WTC11 (cell line): ENCODE data around the gene ELP5. TPM values are rescaled to one million over a fixed set of nuclear protein-coding genes. Genes with fewer than 3 reads are reported as not detected.

Experiments used
- ATAC-seq: fragments of 200-7000 bp; cut with Tn5 transposase; 2 replicates; pipeline ENCODE4 v1.10.0; 2021; ENCODE audit warnings: mild to moderate bottlenecking, moderate library complexity
- CTCF ChIA-PET: fragments of 300-600 bp; sonication (Branson Sonifier 250); formaldehyde crosslinking; loops from one replicate; lab custom pipeline; 2021; ENCODE audit warnings: antibody characterized with exemption; lab: Charles Lee
- POLR2A ChIA-PET: fragments of 350-600 bp; sonication (Branson Sonifier 250); formaldehyde crosslinking; loops from one replicate; lab custom pipeline; 2021; ENCODE audit warnings: antibody characterized with exemption; lab: Charles Lee
- DNase-seq: peaks from one replicate; pipeline ENCODE4 v3.0.0; 2021; ENCODE audit warnings: low spot score
- H3K27ac Mint-ChIP-seq: 2 replicates; pipeline ENCODE4 v1.8.0; 2021; ENCODE audit warnings: mixed read lengths
- H3K27me3 Mint-ChIP-seq: 2 replicates; pipeline ENCODE4 v1.8.0; 2021; ENCODE audit warnings: low read depth, mild to moderate bottlenecking, moderate library complexity, mixed read lengths
- H3K36me3 Mint-ChIP-seq: 2 replicates; pipeline ENCODE4 v1.8.0; 2021; ENCODE audit warnings: mixed read lengths
- H3K4me1 Mint-ChIP-seq: 2 replicates; pipeline ENCODE4 v1.8.0; 2022; ENCODE audit warnings: mixed read lengths
- H3K4me3 Mint-ChIP-seq: 2 replicates; pipeline ENCODE4 v1.8.0; 2021; ENCODE audit warnings: mild to moderate bottlenecking, moderate library complexity, mixed read lengths
- H3K9me3 Mint-ChIP-seq: 2 replicates; pipeline ENCODE4 v1.8.0; 2021; ENCODE audit warnings: mixed read lengths
- CBFB ChIP-seq: sonication (generic); formaldehyde crosslinking; IDR thresholded peaks from 2 replicates; pipeline ENCODE4 v1.8.1; 2022; ENCODE audit warnings: mild to moderate bottlenecking, low read depth, missing genetic modification reagents
- CREM ChIP-seq: sonication (generic); formaldehyde crosslinking; IDR thresholded peaks from 2 replicates; pipeline ENCODE4 v1.8.1; 2022; ENCODE audit warnings: mild to moderate bottlenecking, missing genetic modification reagents, moderate library complexity
- GRHL2 ChIP-seq: fragments of 250-450 bp; sonication (Bioruptor Pico); IDR thresholded peaks from 2 replicates; pipeline ENCODE4 v1.8.0; 2022; ENCODE audit warnings: mild to moderate bottlenecking, moderate library complexity; ENCODE audit not compliant: insufficient replicate concordance, severe bottlenecking
- GTF2I ChIP-seq: fragments of 250-450 bp; sonication (Bioruptor Pico); conservative IDR thresholded peaks from 2 replicates; pipeline ENCODE4 v1.4.0; 2021; ENCODE audit warnings: mild to moderate bottlenecking
- HMGA2 ChIP-seq: fragments of 250-450 bp; sonication (Bioruptor Pico); IDR thresholded peaks from 2 replicates; pipeline ENCODE4 v1.4.0; 2021; ENCODE audit warnings: mild to moderate bottlenecking, moderate library complexity
- IRF2 ChIP-seq: sonication (generic); formaldehyde crosslinking; IDR thresholded peaks from 2 replicates; pipeline ENCODE4 v1.8.0; 2022; ENCODE audit warnings: low read depth, missing genetic modification reagents, borderline replicate concordance
- KAT7 ChIP-seq: sonication (generic); formaldehyde crosslinking; IDR thresholded peaks from 2 replicates; pipeline ENCODE4 v1.8.1; 2023; ENCODE audit warnings: missing genetic modification reagents, mild to moderate bottlenecking, borderline replicate concordance
- NFATC4 ChIP-seq: fragments of 250-450 bp; sonication (Bioruptor Pico); IDR thresholded peaks from 2 replicates; pipeline ENCODE4 v1.9.0; 2021; ENCODE audit warnings: mild to moderate bottlenecking
- NR2C2 ChIP-seq: sonication (generic); formaldehyde crosslinking; IDR thresholded peaks from 2 replicates; pipeline ENCODE4 v1.8.0; 2022; ENCODE audit warnings: mild to moderate bottlenecking, missing genetic modification reagents
- PRRX2 ChIP-seq: fragments of 250-450 bp; sonication (Bioruptor Pico); IDR thresholded peaks from 2 replicates; pipeline ENCODE4 v1.8.0; 2021; ENCODE audit warnings: mild to moderate bottlenecking
- SMAD3 ChIP-seq: sonication (generic); formaldehyde crosslinking; IDR thresholded peaks from 2 replicates; pipeline ENCODE4 v1.8.0; 2022; ENCODE audit warnings: missing genetic modification reagents, mild to moderate bottlenecking, borderline replicate concordance
- SP1 ChIP-seq: sonication (generic); formaldehyde crosslinking; conservative IDR thresholded peaks from 2 replicates; pipeline ENCODE4 v1.8.1; 2022; ENCODE audit warnings: missing genetic modification reagents
- total RNA-seq: library from RNA; stranded (reverse); gene quantifications from 3 replicates; pipeline ENCODE4 v1.2.3, GENCODE V29; 2021
- TF ChIP-seq, protein P1 (sequence below): fragments of 250-450 bp; sonication (Bioruptor Pico); IDR thresholded peaks from 2 replicates; pipeline ENCODE4 v1.8.0; 2021; ENCODE audit warnings: mild to moderate bottlenecking
- TF ChIP-seq, protein P2 (sequence below): sonication (generic); formaldehyde crosslinking; IDR thresholded peaks from 2 replicates; pipeline ENCODE4 v1.8.0; 2022; ENCODE audit warnings: mild to moderate bottlenecking, missing genetic modification reagents
- TF ChIP-seq, protein P3 (sequence below): sonication (generic); formaldehyde crosslinking; conservative IDR thresholded peaks from 2 replicates; pipeline ENCODE4 v1.8.1; 2023; ENCODE audit warnings: mild to moderate bottlenecking, low read depth, missing genetic modification reagents, moderate library complexity
- TF ChIP-seq, protein P4 (sequence below): sonication (generic); formaldehyde crosslinking; IDR thresholded peaks from 2 replicates; pipeline ENCODE4 v1.8.0; 2022; ENCODE audit warnings: mild to moderate bottlenecking, missing genetic modification reagents
- TF ChIP-seq, protein P5 (sequence below): sonication (generic); formaldehyde crosslinking; IDR thresholded peaks from 2 replicates; pipeline ENCODE4 v1.8.1; 2023; ENCODE audit warnings: mild to moderate bottlenecking, missing genetic modification reagents
- TF ChIP-seq, protein P6 (sequence below): fragments of 250-450 bp; sonication (Bioruptor Pico); IDR thresholded peaks from 2 replicates; pipeline ENCODE4 v1.9.0; 2021; ENCODE audit warnings: moderate library complexity, mild to moderate bottlenecking, inconsistent platforms, borderline replicate concordance
- TF ChIP-seq, protein P7 (sequence below): sonication (generic); formaldehyde crosslinking; IDR thresholded peaks from 2 replicates; pipeline ENCODE4 v1.8.0; 2023; ENCODE audit warnings: missing genetic modification reagents

ELP5 gene
- total RNA-seq, 1 experiment from 2014 or later: 101 TPM

DNA sequence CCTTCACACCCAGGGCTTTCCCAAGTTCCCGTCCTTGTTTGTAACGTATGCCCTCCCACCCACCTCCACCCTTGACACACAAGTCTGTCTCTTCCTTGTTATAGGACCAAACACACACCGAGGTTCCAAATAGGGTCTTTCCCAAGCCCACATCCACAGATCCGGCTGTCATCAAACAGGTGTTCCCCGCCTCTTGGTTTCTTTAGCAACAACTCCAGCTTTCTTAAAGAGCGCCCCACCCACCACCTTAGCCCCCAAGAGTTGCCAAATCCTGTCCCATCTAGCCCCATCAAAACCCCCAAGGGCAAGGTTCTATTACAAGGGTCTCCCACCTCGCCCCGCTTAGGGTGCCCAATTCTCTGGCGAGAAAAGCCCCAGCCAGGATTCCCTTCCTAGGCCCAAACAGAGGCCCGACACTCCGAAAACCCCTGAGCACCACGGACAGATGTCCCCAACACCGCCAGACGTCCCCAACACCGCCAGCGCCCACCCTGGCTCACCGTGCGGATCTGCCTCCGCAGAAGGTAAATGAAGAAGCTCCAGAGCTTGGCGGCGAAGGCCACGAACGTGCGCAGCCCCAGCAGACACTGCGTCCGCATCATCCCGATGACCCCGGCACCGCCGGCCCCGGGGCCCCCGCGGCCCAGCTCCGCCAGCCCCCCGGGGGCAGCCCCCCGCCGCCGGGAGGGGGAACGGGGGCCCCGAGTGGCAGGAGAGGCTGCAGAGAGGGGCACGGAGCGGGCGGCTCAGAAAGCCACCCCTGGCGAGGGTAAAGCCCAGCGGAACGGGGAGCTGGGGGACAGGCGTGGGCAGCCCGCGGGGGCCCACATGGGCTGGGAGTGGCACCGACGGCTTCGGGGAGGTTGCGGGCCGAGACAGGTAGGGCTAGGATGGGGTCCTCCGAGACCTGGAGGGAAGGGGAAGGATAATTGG, 1.1 kb upstream of the ELP5 start:
- ATAC-seq (no peak), DNase-seq (no peak)
- Mint-ChIP-seq H3K9me3 (no peaks in the 10 kb centered on the region), H3K4me3 (peak overlapping the region; percentile 92), H3K4me1 (peaks cover 34% of the 10 kb centered on the region), H3K27me3 (no peaks in the 10 kb centered on the region), H3K36me3 (peaks cover 33% of the 10 kb centered on the region)
- ChIA-PET CTCF (interaction anchor here (0.6 to 1.5 kb wide), 4 partner anchors 15 to 310 kb away, joined by 3 to 6 read pairs (median 4); no protein-coding TSS in a partner anchor), POLR2A (interaction anchor here (0.6 to 1.4 kb wide), 4 partner anchors 9 to 31 kb away, joined by 3 to 8 read pairs (median 5); partner anchors contain the start of genes ACADVL, CLDN7, GABARAP and PHF23)
- TF ChIP-seq, protein P1, sequence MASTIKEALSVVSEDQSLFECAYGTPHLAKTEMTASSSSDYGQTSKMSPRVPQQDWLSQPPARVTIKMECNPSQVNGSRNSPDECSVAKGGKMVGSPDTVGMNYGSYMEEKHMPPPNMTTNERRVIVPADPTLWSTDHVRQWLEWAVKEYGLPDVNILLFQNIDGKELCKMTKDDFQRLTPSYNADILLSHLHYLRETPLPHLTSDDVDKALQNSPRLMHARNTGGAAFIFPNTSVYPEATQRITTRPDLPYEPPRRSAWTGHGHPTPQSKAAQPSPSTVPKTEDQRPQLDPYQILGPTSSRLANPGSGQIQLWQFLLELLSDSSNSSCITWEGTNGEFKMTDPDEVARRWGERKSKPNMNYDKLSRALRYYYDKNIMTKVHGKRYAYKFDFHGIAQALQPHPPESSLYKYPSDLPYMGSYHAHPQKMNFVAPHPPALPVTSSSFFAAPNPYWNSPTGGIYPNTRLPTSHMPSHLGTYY: no peak
- TF ChIP-seq SMAD3 (CRISPR knock-in tag) (no peak), HMGA2 (CRISPR knock-in tag) (no peak), KAT7 (no peak), PRRX2 (CRISPR knock-in tag) (no peak), GTF2I (CRISPR knock-in tag) (no peak), GRHL2 (CRISPR knock-in tag) (no peak)
- TF ChIP-seq, protein P2, sequence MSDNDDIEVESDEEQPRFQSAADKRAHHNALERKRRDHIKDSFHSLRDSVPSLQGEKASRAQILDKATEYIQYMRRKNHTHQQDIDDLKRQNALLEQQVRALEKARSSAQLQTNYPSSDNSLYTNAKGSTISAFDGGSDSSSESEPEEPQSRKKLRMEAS (CRISPR knock-in tag): no peak
- TF ChIP-seq, protein P3, sequence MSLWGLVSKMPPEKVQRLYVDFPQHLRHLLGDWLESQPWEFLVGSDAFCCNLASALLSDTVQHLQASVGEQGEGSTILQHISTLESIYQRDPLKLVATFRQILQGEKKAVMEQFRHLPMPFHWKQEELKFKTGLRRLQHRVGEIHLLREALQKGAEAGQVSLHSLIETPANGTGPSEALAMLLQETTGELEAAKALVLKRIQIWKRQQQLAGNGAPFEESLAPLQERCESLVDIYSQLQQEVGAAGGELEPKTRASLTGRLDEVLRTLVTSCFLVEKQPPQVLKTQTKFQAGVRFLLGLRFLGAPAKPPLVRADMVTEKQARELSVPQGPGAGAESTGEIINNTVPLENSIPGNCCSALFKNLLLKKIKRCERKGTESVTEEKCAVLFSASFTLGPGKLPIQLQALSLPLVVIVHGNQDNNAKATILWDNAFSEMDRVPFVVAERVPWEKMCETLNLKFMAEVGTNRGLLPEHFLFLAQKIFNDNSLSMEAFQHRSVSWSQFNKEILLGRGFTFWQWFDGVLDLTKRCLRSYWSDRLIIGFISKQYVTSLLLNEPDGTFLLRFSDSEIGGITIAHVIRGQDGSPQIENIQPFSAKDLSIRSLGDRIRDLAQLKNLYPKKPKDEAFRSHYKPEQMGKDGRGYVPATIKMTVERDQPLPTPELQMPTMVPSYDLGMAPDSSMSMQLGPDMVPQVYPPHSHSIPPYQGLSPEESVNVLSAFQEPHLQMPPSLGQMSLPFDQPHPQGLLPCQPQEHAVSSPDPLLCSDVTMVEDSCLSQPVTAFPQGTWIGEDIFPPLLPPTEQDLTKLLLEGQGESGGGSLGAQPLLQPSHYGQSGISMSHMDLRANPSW (CRISPR knock-in tag): no peak
- TF ChIP-seq, protein P4, sequence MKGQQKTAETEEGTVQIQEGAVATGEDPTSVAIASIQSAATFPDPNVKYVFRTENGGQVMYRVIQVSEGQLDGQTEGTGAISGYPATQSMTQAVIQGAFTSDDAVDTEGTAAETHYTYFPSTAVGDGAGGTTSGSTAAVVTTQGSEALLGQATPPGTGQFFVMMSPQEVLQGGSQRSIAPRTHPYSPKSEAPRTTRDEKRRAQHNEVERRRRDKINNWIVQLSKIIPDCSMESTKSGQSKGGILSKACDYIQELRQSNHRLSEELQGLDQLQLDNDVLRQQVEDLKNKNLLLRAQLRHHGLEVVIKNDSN (CRISPR knock-in tag): no peak
- TF ChIP-seq, all 79 proteins: peak for 0
- H3K27ac Mint-ChIP-seq: peak overlapping the region; percentile 92

DNA sequence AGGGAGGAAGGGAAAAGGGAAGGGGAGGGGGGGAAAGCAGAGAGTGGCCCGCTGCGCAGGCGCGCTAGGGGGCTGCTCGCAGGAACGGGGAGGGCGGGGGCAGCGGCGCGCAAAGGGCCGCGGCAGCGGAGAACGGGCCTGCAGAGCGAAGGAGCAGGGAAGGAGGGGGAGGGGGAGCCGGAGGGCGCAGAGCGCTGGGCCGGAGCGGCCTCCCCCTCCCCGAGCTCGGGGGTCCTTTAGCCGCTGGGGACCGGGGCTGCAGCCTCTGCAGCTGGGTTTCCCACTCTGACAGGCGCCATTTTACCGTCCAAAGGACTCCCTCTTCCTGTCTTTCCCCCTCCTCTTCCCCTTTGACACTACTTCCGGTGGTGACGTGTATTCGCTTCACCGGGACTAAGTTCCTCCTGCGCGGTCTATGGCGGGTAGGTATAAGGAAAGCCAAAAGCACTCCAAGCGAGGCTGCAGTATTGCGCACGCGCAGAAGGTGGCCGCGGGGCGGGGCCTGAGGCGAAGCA, 297 bp upstream of the ELP5 start, which contains the start of gene CTDNEP1:
CTDNEP1 (minus strand) TSS at position 74 of the 515 bp plus-strand sequence. CDS start 438 bp downstream, outside the sequence.
- Mint-ChIP-seq H3K4me3 (peak within 1 kb of the TSS; percentile 92), H3K4me1 (peaks cover 29% of the 10 kb centered on the region), H3K36me3 (peaks cover 33% of the 10 kb centered on the region), H3K27ac (peak within 1 kb of the TSS; percentile 100), H3K9me3 (no peaks in the 10 kb centered on the region), H3K27me3 (no peaks in the 10 kb centered on the region)
- ATAC-seq (peak; percentile 89), DNase-seq (peak; percentile 97)
- CTCF ChIA-PET: interaction anchor here (1.2 kb wide), 2 partner anchors 57 to 309 kb away, joined by 3 to 6 read pairs; no protein-coding TSS in a partner anchor
- POLR2A ChIA-PET: interaction anchor here (0.6 to 1.4 kb wide), 4 partner anchors 9 to 31 kb away, joined by 3 to 8 read pairs (median 5); partner anchors contain the start of genes ACADVL, CLDN7, GABARAP and PHF23
- TF ChIP-seq NFATC4 (CRISPR knock-in tag) (no peak), NR2C2 (CRISPR knock-in tag) (no peak), CBFB (CRISPR knock-in tag) (no peak), SP1 (CRISPR knock-in tag) (peak; percentile 12; the same call in 1 of the 2 replicates)

DNA sequence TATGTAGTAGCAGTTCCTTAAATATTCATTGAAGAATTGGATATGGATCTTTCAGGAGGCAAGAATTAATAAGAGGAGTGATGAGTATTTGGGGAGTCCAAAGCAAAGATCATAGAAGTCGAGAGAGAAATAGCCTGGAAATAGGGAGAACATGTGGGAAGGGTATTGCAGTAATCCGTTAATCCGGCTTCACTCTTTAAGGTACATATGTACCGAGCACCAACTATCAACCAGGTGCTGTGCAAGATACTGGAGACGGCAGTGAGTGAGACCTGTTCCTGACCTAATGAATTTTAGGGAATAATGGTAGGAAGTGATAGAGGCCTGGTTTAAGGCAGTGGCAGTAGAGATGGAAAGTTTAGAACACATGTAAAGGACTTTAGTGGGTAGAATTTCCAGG, 1.1 kb downstream of the ELP5 start:
- Mint-ChIP-seq H3K9me3 (no peaks in the 10 kb centered on the region), H3K36me3 (peaks cover 30% of the 10 kb centered on the region), H3K4me1 (peaks cover 24% of the 10 kb centered on the region), H3K27me3 (no peaks in the 10 kb centered on the region), H3K4me3 (peak overlapping the region; percentile 92), H3K27ac (peak overlapping the region; percentile 100)
- ChIA-PET POLR2A (no interaction called here), CTCF (no interaction called here)
- ATAC-seq: no peak
- no peak for DNase-seq
- TF ChIP-seq CREM (CRISPR knock-in tag): no peak
- TF ChIP-seq, protein P5, sequence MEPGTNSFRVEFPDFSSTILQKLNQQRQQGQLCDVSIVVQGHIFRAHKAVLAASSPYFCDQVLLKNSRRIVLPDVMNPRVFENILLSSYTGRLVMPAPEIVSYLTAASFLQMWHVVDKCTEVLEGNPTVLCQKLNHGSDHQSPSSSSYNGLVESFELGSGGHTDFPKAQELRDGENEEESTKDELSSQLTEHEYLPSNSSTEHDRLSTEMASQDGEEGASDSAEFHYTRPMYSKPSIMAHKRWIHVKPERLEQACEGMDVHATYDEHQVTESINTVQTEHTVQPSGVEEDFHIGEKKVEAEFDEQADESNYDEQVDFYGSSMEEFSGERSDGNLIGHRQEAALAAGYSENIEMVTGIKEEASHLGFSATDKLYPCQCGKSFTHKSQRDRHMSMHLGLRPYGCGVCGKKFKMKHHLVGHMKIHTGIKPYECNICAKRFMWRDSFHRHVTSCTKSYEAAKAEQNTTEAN (CRISPR knock-in tag): no peak
- TF ChIP-seq, protein P2 (CRISPR knock-in tag): no peak
- TF ChIP-seq, protein P6, sequence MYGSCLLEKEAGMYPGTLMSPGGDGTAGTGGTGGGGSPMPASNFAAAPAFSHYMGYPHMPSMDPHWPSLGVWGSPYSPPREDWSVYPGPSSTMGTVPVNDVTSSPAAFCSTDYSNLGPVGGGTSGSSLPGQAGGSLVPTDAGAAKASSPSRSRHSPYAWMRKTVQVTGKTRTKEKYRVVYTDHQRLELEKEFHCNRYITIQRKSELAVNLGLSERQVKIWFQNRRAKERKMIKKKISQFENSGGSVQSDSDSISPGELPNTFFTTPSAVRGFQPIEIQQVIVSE (CRISPR knock-in tag): no peak
- TF ChIP-seq, protein P7, sequence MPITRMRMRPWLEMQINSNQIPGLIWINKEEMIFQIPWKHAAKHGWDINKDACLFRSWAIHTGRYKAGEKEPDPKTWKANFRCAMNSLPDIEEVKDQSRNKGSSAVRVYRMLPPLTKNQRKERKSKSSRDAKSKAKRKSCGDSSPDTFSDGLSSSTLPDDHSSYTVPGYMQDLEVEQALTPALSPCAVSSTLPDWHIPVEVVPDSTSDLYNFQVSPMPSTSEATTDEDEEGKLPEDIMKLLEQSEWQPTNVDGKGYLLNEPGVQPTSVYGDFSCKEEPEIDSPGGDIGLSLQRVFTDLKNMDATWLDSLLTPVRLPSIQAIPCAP (CRISPR knock-in tag): no peak
- no peak for TF ChIP-seq IRF2 (CRISPR knock-in tag)
